Neutrophil (primary cell): ENCODE data around the gene CFAP69.

ENCODE experiments used
- H3K27ac ChIP-seq: fragments of 200-600 bp; sonication (generic); 2 replicates; pipeline ENCODE4 v1.5.1; 2016; ENCODE audit warnings: mild to moderate bottlenecking, moderate library complexity
- H3K27me3 ChIP-seq: fragments of 200-600 bp; sonication (generic); 2 replicates; pipeline ENCODE4 v1.6.0; 2016; ENCODE audit warnings: mild to moderate bottlenecking
- H3K36me3 ChIP-seq: fragments of 200-600 bp; sonication (generic); 2 replicates; pipeline ENCODE4 v1.5.1; 2017
- H3K4me1 ChIP-seq, 2 experiments: fragments of 200-600 bp in 1 of 2; sonication (generic) in 1 of 2; 1 replicate in 1 of 2; 2 replicates in 1 of 2; pipeline versions ENCODE4 v1.5.1 to v1.6.1; 2013 to 2016; ENCODE audit warnings: low read depth in 1 of 2, low read length in 1 of 2, mild to moderate bottlenecking in 1 of 2, moderate library complexity in 1 of 2; ENCODE audit not compliant: control insufficient read depth in 1 of 2, insufficient read depth in 1 of 2
- H3K4me3 ChIP-seq, 2 experiments: fragments of 200-600 bp in 1 of 2; sonication (generic) in 1 of 2; 1 replicate in 1 of 2; 2 replicates in 1 of 2; pipeline ENCODE4 v1.5.1; 2013 to 2016; ENCODE audit warnings: low read depth in 1 of 2, low read length in 1 of 2, mild to moderate bottlenecking in 1 of 2, moderate library complexity in 1 of 2
- H3K9me3 ChIP-seq: fragments of 200-600 bp; sonication (generic); 2 replicates; pipeline ENCODE4 v1.5.1; 2016
- TF ChIP-seq, protein P1 (sequence below): fragments of 200-600 bp; sonication (generic); IDR thresholded peaks from 2 replicates; pipeline ENCODE4 v1.5.1; 2016; ENCODE audit warnings: antibody characterized with exemption

CFAP69 gene

DNA sequence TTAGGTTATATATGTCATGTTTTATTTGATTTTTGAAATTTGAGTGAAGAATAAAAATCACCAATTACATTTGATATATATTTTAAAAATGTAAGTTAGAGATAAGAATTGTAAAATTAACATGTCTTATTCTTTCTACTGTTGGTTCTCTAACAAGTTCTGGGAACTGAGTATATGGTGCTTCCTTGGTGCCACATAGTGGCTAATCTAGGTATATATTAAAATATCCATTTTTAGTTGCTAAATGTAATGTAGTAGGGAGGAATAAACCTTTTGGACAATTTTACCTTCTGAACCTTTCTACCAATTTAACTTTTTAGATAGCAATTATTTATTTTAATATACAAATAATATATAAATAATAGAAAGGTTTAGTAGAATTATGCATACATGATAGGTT lies 17.5 kb downstream of the CFAP69 start:
- TF ChIP-seq, protein P1, sequence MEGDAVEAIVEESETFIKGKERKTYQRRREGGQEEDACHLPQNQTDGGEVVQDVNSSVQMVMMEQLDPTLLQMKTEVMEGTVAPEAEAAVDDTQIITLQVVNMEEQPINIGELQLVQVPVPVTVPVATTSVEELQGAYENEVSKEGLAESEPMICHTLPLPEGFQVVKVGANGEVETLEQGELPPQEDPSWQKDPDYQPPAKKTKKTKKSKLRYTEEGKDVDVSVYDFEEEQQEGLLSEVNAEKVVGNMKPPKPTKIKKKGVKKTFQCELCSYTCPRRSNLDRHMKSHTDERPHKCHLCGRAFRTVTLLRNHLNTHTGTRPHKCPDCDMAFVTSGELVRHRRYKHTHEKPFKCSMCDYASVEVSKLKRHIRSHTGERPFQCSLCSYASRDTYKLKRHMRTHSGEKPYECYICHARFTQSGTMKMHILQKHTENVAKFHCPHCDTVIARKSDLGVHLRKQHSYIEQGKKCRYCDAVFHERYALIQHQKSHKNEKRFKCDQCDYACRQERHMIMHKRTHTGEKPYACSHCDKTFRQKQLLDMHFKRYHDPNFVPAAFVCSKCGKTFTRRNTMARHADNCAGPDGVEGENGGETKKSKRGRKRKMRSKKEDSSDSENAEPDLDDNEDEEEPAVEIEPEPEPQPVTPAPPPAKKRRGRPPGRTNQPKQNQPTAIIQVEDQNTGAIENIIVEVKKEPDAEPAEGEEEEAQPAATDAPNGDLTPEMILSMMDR, result no peak
- Histone ChIP-seq H3K36me3 (no peaks in the 10 kb centered on the region), H3K4me3 (no peak overlapping the region), H3K27me3 (peaks cover 31% of the 10 kb centered on the region), H3K4me1 (peaks cover 0 to 4% of the 10 kb centered on the region in 2 experiments), H3K27ac (no peak overlapping the region), H3K9me3 (no peaks in the 10 kb centered on the region)

DNA sequence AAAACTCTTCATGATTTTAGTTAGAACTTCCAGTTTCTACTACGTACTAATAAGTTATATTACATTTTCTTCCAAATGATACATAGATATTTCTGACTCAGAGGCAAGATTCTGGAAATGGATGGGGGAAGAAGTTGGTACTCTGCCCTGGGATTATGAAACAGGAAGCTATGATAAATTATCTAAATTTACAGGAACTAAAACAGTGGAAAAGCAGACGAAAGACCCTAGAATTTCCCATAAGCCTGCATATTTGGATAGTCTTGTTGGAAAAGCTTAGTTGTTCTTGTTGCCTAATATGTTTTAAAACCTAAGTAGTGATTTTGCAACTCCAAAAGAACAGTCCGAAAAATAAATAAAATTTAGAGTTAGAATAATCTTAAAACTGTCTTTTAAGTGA lies 21.8 kb downstream of the CFAP69 start:
- no peak overlapping the region for H3K27ac ChIP-seq
- H3K4me1 ChIP-seq, result peaks cover 0 to 4% of the 10 kb centered on the region in 2 experiments
- no peaks in the 10 kb centered on the region for H3K36me3 ChIP-seq
- TF ChIP-seq, protein P1, result no peak
- H3K27me3 ChIP-seq, result peaks cover 10% of the 10 kb centered on the region
- no peak overlapping the region for H3K4me3 ChIP-seq
- H3K9me3 ChIP-seq, result no peaks in the 10 kb centered on the region

DNA sequence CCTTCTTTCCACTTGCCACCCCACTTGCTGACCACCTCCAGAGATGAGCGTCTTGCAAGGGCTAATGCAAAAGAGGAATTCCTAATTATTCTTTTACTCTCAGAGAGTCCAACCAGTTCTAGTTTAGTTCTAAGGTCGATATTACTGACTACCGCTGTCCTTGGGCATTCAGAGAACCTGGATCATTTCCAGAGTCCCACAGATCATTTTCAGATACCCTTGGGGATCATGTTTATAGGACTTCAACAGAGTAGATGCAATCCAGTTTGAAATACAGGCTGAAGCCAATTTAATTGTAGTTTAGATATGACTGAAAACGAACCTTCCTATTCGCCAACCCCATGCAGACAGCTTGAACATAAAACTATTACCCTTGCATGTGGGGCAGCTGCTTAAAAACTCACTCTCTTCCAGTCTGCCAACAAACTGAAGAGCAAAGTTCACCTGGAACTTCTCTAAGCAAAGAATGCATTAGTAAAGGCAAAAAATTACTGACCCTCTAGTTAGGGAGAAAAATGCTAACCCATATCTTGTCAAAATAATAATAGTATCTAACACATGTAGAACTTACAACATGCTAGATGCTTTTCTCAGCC lies 22.4 kb downstream of the CFAP69 start:
- TF ChIP-seq, protein P1, result no peak
- Histone ChIP-seq H3K4me3 (no peak overlapping the region), H3K27ac (no peak overlapping the region), H3K9me3 (no peaks in the 10 kb centered on the region), H3K4me1 (peaks cover 0 to 4% of the 10 kb centered on the region in 2 experiments), H3K27me3 (peaks cover 7% of the 10 kb centered on the region), H3K36me3 (no peaks in the 10 kb centered on the region)

DNA sequence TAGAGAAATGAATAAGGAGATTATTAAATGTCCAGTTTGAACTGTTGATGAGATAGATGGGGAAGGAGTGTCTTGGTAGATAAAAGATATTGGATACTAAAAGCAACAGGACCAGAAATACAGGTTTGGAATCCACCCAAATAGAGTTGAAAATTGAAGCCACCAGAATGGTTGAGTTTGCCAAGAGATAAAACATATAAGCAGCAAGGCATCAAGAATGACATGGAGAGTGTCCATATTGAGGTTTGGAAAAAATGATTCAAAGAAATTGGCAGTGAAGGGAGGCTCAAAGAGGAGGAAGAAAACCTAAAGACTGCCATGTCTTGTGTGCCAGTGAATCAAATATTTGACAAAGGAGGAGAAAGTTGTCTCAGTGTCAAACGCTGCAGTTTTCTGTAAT lies 24.2 kb downstream of the CFAP69 start:
- Histone ChIP-seq H3K27ac (no peak overlapping the region), H3K27me3 (peaks cover 7% of the 10 kb centered on the region), H3K36me3 (no peaks in the 10 kb centered on the region), H3K4me3 (no peak overlapping the region), H3K9me3 (no peaks in the 10 kb centered on the region), H3K4me1 (peaks cover 0 to 4% of the 10 kb centered on the region in 2 experiments)
- TF ChIP-seq, protein P1, result no peak

DNA sequence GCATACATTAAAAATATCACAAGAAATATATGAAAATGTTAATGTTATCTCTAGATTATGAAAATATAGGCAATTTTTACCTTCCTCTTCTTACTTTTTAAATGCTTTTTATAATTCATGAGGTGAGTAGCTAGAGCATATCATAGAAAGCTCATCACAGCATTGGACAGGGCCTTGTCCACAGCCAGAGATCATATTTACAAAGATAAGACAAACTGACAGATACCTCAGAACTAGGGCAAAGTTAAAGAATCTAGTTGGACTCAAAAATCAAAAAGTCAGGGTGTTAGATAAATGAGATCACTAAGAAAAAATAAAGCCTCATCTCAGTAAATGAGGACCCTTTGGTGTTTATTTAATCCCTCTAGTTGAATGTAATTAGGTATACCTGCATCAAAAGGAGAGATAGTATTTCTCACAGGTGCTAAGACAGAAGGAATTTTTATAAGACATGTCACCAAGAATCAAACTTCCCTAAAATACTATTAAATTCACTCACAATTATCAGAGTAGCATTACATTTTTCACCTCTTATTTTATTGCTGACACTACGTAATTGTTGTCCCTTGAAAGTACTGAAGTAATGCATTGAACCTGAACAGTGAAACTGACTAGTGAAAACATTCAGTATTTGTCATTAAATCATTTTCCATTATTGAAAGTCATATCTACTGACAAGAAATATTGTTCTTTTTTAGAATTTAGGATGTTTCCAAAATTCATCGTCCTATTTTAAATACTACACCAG lies 25.6 kb downstream of the CFAP69 start:
- H3K4me1 ChIP-seq, result peaks cover 0 to 4% of the 10 kb centered on the region in 2 experiments
- H3K27ac ChIP-seq, result no peak overlapping the region
- TF ChIP-seq, protein P1, result no peak
- no peak overlapping the region for H3K4me3 ChIP-seq
- no peaks in the 10 kb centered on the region for H3K27me3 ChIP-seq
- H3K36me3 ChIP-seq, result no peaks in the 10 kb centered on the region
- H3K9me3 ChIP-seq, result no peaks in the 10 kb centered on the region
